Activated naive CD8-positive, alpha-beta T cell (primary cell): Measurements from ENCODE around the gene FOXB1.

Experiments
- H3K27ac Mint-ChIP-seq: one replicate; pipeline ENCODE4 v1.8.0; 2021; ENCODE audit warnings: mixed read lengths
- H3K27me3 Mint-ChIP-seq: one replicate; pipeline ENCODE4 v1.8.0; 2021; ENCODE audit warnings: mixed read lengths
- H3K36me3 Mint-ChIP-seq: one replicate; pipeline ENCODE4 v1.8.0; 2021; ENCODE audit warnings: mixed read lengths
- H3K4me1 Mint-ChIP-seq: one replicate; pipeline ENCODE4 v1.8.0; 2021; ENCODE audit warnings: low read depth, mixed read lengths
- H3K4me3 Mint-ChIP-seq: one replicate; pipeline ENCODE4 v1.8.0; 2021; ENCODE audit warnings: mild to moderate bottlenecking, mixed read lengths
- H3K9me3 Mint-ChIP-seq: one replicate; pipeline ENCODE4 v1.8.0; 2021; ENCODE audit warnings: low read depth, mixed read lengths

The FOXB1 gene

GRCh38 chr15:60003243-60004008, 685 bp upstream of the FOXB1 start:
- peaks cover 63% of the 10 kb centered on the region for H3K27me3 Mint-ChIP-seq
- peak overlapping the region; percentile 73 for H3K4me3 Mint-ChIP-seq
- H3K36me3 Mint-ChIP-seq = peaks cover 2% of the 10 kb centered on the region
- H3K9me3 Mint-ChIP-seq = peaks cover 3% of the 10 kb centered on the region
- H3K27ac Mint-ChIP-seq = no peak overlapping the region
- peaks cover 47% of the 10 kb centered on the region for H3K4me1 Mint-ChIP-seq

GRCh38 chr15:60004846-60005351, 788 bp downstream of the FOXB1 start:
- Mint-ChIP-seq H3K9me3 (peaks cover 3% of the 10 kb centered on the region), H3K4me3 (peak overlapping the region; percentile 90), H3K36me3 (peaks cover 2% of the 10 kb centered on the region), H3K27ac (no peak overlapping the region), H3K4me1 (peaks cover 45% of the 10 kb centered on the region), H3K27me3 (peaks cover 67% of the 10 kb centered on the region)

- H3K27me3 Mint-ChIP-seq = peaks cover 65% of the 10 kb centered on the region
- H3K4me1 Mint-ChIP-seq = peaks cover 40% of the 10 kb centered on the region
- H3K27ac Mint-ChIP-seq = peak overlapping the region; percentile 54
- H3K36me3 Mint-ChIP-seq = peaks cover 2% of the 10 kb centered on the region
- peaks cover 3% of the 10 kb centered on the region for H3K9me3 Mint-ChIP-seq
- H3K4me3 Mint-ChIP-seq = peak overlapping the region; percentile 90
Observed at GRCh38 chr15:60005352-60006202, 1.5 kb downstream of the FOXB1 start.

GRCh38 chr15:60006203-60006862, 2.2 kb downstream of the FOXB1 start:
- Mint-ChIP-seq H3K4me1 (peaks cover 35% of the 10 kb centered on the region), H3K4me3 (peak overlapping the region; percentile 90), H3K9me3 (peaks cover under 1% of the 10 kb centered on the region), H3K36me3 (peaks cover under 1% of the 10 kb centered on the region), H3K27ac (peak overlapping the region; percentile 54), H3K27me3 (peaks cover 66% of the 10 kb centered on the region)

- Mint-ChIP-seq H3K36me3 (no peaks in the 10 kb centered on the region), H3K27ac (no peak overlapping the region), H3K4me1 (peaks cover 32% of the 10 kb centered on the region), H3K27me3 (peaks cover 65% of the 10 kb centered on the region), H3K4me3 (peak overlapping the region; percentile 90), H3K9me3 (no peaks in the 10 kb centered on the region)
Observed at GRCh38 chr15:60006873-60007272, 2.8 kb downstream of the FOXB1 start.

- Mint-ChIP-seq H3K27me3 (peaks cover 63% of the 10 kb centered on the region), H3K36me3 (no peaks in the 10 kb centered on the region), H3K4me1 (peaks cover 27% of the 10 kb centered on the region), H3K4me3 (no peak overlapping the region), H3K27ac (peak overlapping the region; percentile 35), H3K9me3 (no peaks in the 10 kb centered on the region)
Observed at GRCh38 chr15:60009124-60009960, 5.2 kb downstream of the FOXB1 start.

GRCh38 chr15:60009980-60010732, 6.0 kb downstream of the FOXB1 start:
- Mint-ChIP-seq H3K4me3 (no peak overlapping the region), H3K4me1 (peaks cover 19% of the 10 kb centered on the region), H3K27ac (no peak overlapping the region), H3K36me3 (no peaks in the 10 kb centered on the region), H3K27me3 (peaks cover 61% of the 10 kb centered on the region), H3K9me3 (no peaks in the 10 kb centered on the region)

GRCh38 chr15:60010858-60011257, 6.7 kb downstream of the FOXB1 start:
- Mint-ChIP-seq H3K4me3 (no peak overlapping the region), H3K27ac (no peak overlapping the region), H3K4me1 (peaks cover 15% of the 10 kb centered on the region), H3K36me3 (no peaks in the 10 kb centered on the region), H3K9me3 (no peaks in the 10 kb centered on the region), H3K27me3 (peaks cover 64% of the 10 kb centered on the region)

- peaks cover 8% of the 10 kb centered on the region for H3K4me1 Mint-ChIP-seq
Observed at GRCh38 chr15:60012695-60013094, 8.6 kb downstream of the FOXB1 start.

GRCh38 chr15:60017538-60018520, 13.7 kb downstream of the FOXB1 start:
- H3K27me3 Mint-ChIP-seq = peaks cover 19% of the 10 kb centered on the region
- H3K9me3 Mint-ChIP-seq = peaks cover 10% of the 10 kb centered on the region
- H3K27ac Mint-ChIP-seq = peak overlapping the region; percentile 22

More at GRCh38 chr15:60012695-60013094, 8.6 kb downstream of the FOXB1 start:
- Mint-ChIP-seq H3K36me3 (peaks cover 5% of the 10 kb centered on the region), H3K27me3 (peaks cover 54% of the 10 kb centered on the region), H3K27ac (no peak overlapping the region), H3K9me3 (peaks cover 6% of the 10 kb centered on the region), H3K4me3 (no peak overlapping the region)

GRCh38 chr15:60020736-60021135, 16.6 kb downstream of the FOXB1 start:
- H3K4me3 Mint-ChIP-seq = no peak overlapping the region
- H3K4me1 Mint-ChIP-seq = peaks cover 25% of the 10 kb centered on the region
- peaks cover 4% of the 10 kb centered on the region for H3K27me3 Mint-ChIP-seq
- peaks cover 8% of the 10 kb centered on the region for H3K36me3 Mint-ChIP-seq
- H3K27ac Mint-ChIP-seq = peak overlapping the region; percentile 16
- H3K9me3 Mint-ChIP-seq = peaks cover 10% of the 10 kb centered on the region

More at GRCh38 chr15:60017538-60018520, 13.7 kb downstream of the FOXB1 start:
- H3K36me3 Mint-ChIP-seq = peaks cover 8% of the 10 kb centered on the region
- H3K4me3 Mint-ChIP-seq = no peak overlapping the region
- H3K4me1 Mint-ChIP-seq = peaks cover 25% of the 10 kb centered on the region

- Mint-ChIP-seq H3K27ac (no peak overlapping the region), H3K27me3 (peaks cover 4% of the 10 kb centered on the region), H3K4me1 (peaks cover 25% of the 10 kb centered on the region), H3K4me3 (no peak overlapping the region), H3K36me3 (peaks cover 8% of the 10 kb centered on the region), H3K9me3 (peaks cover 10% of the 10 kb centered on the region)
Observed at GRCh38 chr15:60021589-60022378, 17.7 kb downstream of the FOXB1 start.
